Transverse colon (tissue), 4 donors: ENCODE measurements around the gene OR10H1. TPM values are rescaled to one million over a fixed set of nuclear protein-coding genes. Genes with fewer than 3 reads are reported as not detected.

Experiments used
- DNase-seq: peaks from one replicate; pipeline ENCODE4 v3.0.0-alpha.2; 2019
- H3K27ac ChIP-seq, 4 donors: fragments of 200-600 bp; sonication (generic); 2 replicates each; pipeline ENCODE4 v1.5.1; 2016 to 2018; ENCODE audit warnings: inconsistent platforms in 4 of 4
- H3K27me3 ChIP-seq: fragments of 200-600 bp; sonication (generic); 2 replicates; pipeline ENCODE4 v1.5.1; 2017; ENCODE audit warnings: inconsistent platforms
- H3K36me3 ChIP-seq, 4 donors: fragments of 200-600 bp; sonication (generic); 2 replicates each; pipeline ENCODE4 v1.5.1; 2017 to 2019; ENCODE audit warnings: inconsistent platforms in 4 of 4
- H3K4me1 ChIP-seq, 4 donors: fragments of 200-600 bp; sonication (generic); 2 replicates each; pipeline ENCODE4 v1.5.1; 2017 to 2020; ENCODE audit warnings: inconsistent platforms in 4 of 4
- H3K4me3 ChIP-seq, 4 donors: fragments of 200-600 bp; sonication (generic); 1 replicate in 1 of 4; 2 replicates in 3 of 4; pipeline versions ENCODE4 v1.5.1 to v1.6.1; 2017 to 2019; ENCODE audit warnings: inconsistent platforms in 4 of 4
- H3K9me3 ChIP-seq, 2 donors: fragments of 200-600 bp; sonication (generic); 2 replicates each; pipeline ENCODE4 v1.5.1; 2017 to 2019; ENCODE audit warnings: inconsistent platforms in 2 of 2
- CTCF ChIP-seq, 5 experiments: fragments of 200-600 bp in 3 of 5; fragments of 450-650 bp in 2 of 5; sonication (generic) in 3 of 5; IDR thresholded peaks; 1 replicate in 2 of 5; 2 replicates in 3 of 5; pipeline ENCODE4 v1.5.1; 2016 to 2017; ENCODE audit warnings: antibody characterized with exemption in 5 of 5, inconsistent platforms in 3 of 5, mild to moderate bottlenecking in 2 of 5, moderate library complexity in 1 of 5
- EP300 ChIP-seq: sonication (generic); formaldehyde crosslinking; IDR thresholded peaks from one replicate; pipeline ENCODE4 v1.6.1; 2017; ENCODE audit warnings: antibody characterized with exemption, low read depth
- POLR2A ChIP-seq: fragments of 450-650 bp; IDR thresholded peaks from one replicate; pipeline ENCODE4 v1.6.1; 2016; ENCODE audit warnings: antibody characterized with exemption, mild to moderate bottlenecking, moderate library complexity
- POLR2AphosphoS5 ChIP-seq, 3 donors: sonication (generic); formaldehyde crosslinking; IDR thresholded peaks; one replicate each; pipeline ENCODE4 v1.6.1; 2016; ENCODE audit warnings: antibody characterized with exemption in 3 of 3
- WGBS, 2 donors: methylation state at CpG; one replicate each; pipeline ENCODE4 v1.1.5; 2018; ENCODE audit warnings: low coverage in 1 of 2; 5-methylcytosine and 5-hydroxymethylcytosine counted together
- in situ Hi-C, 4 donors: fragments of 200-750 bp; cut with MboI; loops; one replicate each; pipeline versions ENCODE4 v1.15.0 to v1.15.1; 2017; ENCODE audit warnings: low sequenced_read_pairs in 3 of 4, low pct_ligation_motif_present in 1 of 4, low pct_unique_long_range_greater_than_20kb in 1 of 4
- intact Hi-C: fragments of 100-400 bp; cut with DNase I; formaldehyde crosslinking; loops from one replicate; pipeline ENCODE4 v1.15.1; 2023; ENCODE audit warnings: low total_unique reads
- total RNA-seq, 4 donors: library from RNA; depleted of rRNA; stranded (reverse); fragments of >200 nt; gene quantifications; one replicate each; pipeline ENCODE4 v1.1.0, GENCODE V29; 2016

OR10H1 gene
- total RNA-seq, 4 donors from 2014 or later: not detected

DNA sequence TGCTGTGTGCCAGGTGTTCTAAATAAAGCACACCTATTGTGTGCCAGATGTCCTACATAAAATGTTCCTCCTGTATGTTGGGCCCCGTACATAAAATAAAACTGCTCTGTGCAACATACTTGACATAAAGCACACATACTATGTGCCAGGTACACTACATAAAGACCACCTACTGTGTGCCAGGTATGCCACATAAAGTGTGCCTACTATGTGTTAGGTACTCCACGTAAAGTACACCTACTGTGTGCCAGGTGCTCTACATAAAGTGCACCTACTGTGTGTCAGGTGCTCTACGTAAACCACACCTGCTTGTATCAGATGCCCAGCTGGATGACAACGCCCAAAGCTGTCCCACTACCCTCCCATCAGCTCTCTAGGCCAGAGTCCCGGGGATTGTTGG, 33.8 kb downstream of the OR10H1 start:
- Histone ChIP-seq H3K4me1 (peaks cover 7 to 12% (median 11%) of the 10 kb centered on the region in 4 donors), H3K36me3 (no peaks in the 10 kb centered on the region), H3K27ac (no peak overlapping the region), H3K4me3 (no peak overlapping the region), H3K9me3 (no peaks in the 10 kb centered on the region), H3K27me3 (no peaks in the 10 kb centered on the region)
- no peak for DNase-seq
- intact Hi-C loops: no loop called here
- TF ChIP-seq POLR2AphosphoS5 (IDR thresholded peaks at IDR 0.05): no peak
- TF ChIP-seq EP300: no peak
- no peak for TF ChIP-seq CTCF (IDR thresholded peaks at IDR 0.05)
- no peak for TF ChIP-seq POLR2A
- in situ Hi-C loops: no loop called here
- WGBS, 2 donors: 76% methylated on average over 5 of the region's 5 CpGs; no CpG with 5 or more reads in 1 of the 2 donors

- Histone ChIP-seq H3K9me3 (no peaks in the 10 kb centered on the region), H3K36me3 (no peaks in the 10 kb centered on the region), H3K27ac (peak overlapping the region; percentile 39 to 87 (median 70)), H3K27me3 (no peaks in the 10 kb centered on the region), H3K4me3 (no peak overlapping the region), H3K4me1 (peaks cover 7 to 12% (median 11%) of the 10 kb centered on the region in 4 donors)
- intact Hi-C loops: no loop called here
- WGBS, 2 donors: 70 to 71% methylated on average over 2 to 7 of the region's 7 CpGs
- DNase-seq: peak; percentile 45
- TF ChIP-seq CTCF (IDR thresholded peaks at IDR 0.05) (no peak), POLR2A (no peak), POLR2AphosphoS5 (IDR thresholded peaks at IDR 0.05) (no peak), EP300 (no peak)
- in situ Hi-C loops: no loop called here
These were observed 34.6 kb downstream of the OR10H1 start for GRCh38 chr19:15780610-15781418.

DNA sequence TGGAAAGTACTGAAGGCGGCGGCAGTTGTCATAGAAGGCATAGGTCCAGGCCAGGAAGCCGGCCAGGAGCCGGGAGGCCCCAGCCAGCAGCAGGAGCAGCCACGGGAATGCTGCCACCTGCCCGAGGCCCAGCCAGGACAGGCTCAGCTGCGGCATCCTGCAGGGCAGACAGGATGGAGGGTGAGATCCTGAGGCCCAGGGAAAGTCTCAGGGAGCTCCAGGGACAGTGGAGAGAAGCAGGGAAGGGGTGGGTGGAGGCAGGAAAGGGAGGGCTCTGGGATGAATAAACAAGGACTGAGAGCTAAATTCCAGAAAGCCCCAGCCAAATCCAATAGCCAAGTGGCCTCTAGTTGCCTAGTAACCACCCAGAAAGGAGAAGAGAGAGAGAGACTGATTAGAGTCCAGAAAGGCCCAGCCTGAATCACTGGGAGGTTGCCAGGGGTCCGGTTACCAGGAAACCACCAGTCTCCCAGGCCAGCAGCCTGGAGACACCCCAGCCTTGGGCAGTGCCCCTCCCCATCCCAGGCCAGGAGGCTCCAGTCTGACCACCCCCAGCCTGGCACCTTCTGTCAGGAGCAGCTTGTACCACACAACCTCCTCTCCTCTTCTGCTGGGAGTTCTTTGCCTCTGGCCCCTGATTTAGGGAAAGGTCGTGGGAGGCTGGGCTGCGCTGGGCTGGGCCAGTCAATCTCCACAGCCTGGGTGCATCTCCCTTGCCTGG, 35.5 kb downstream of the OR10H1 start:
- H3K4me3 ChIP-seq: no peak overlapping the region
- no peaks in the 10 kb centered on the region for H3K9me3 ChIP-seq
- peak; percentile 61 for DNase-seq
- in situ Hi-C loops: loop anchor here (5.0 kb wide), 2 partner anchors 103 to 108 kb away; partner anchors contain the start of gene CYP4F12 (in 1 of the 4)
- intact Hi-C loops: no loop called here
- H3K4me1 ChIP-seq: peaks cover 7 to 12% (median 11%) of the 10 kb centered on the region in 4 donors
- H3K27ac ChIP-seq: peak overlapping the region; percentile 39 to 87 (median 70)
- TF ChIP-seq POLR2AphosphoS5 (IDR thresholded peaks at IDR 0.05) (peak in 1 of 3 donors; percentile 30), CTCF (IDR thresholded peaks at IDR 0.05) (no peak)
- no peaks in the 10 kb centered on the region for H3K36me3 ChIP-seq
- H3K27me3 ChIP-seq: no peaks in the 10 kb centered on the region
- 5 to 33% methylated on average over 1 to 5 of the region's 10 CpGs for WGBS, 2 donors
